COLO829 (cell line): ENCODE results near the gene METTL15.
"Not testable (repeated sequence)": the region's sequence is repeated elsewhere in the genome, so short reads cannot be mapped to it uniquely, and the experiment has no call there.

Experiments
- DNase-seq: peaks from one replicate; pipeline ENCODE4 v3.0.0; 2012; ENCODE audit warnings: low spot score

METTL15 gene

GRCh38 chr11:28296426-28296825 is 188.2 kb downstream of the METTL15 start:
- no peak for DNase-seq

GRCh38 chr11:28298209-28298608 is 190.0 kb downstream of the METTL15 start:
- no peak for DNase-seq

- no peak for DNase-seq
These were observed 195.4 kb downstream of the METTL15 start for GRCh38 chr11:28303477-28304191.

- no peak for DNase-seq
These were observed 207.3 kb downstream of the METTL15 start for GRCh38 chr11:28315440-28315839.

GRCh38 chr11:28318871-28319270 is 210.7 kb downstream of the METTL15 start:
- DNase-seq, result no peak

GRCh38 chr11:28323621-28324020 is 215.4 kb downstream of the METTL15 start:
- DNase-seq, result no peak

- DNase-seq, result not testable (repeated sequence)
These were observed 224.2 kb downstream of the METTL15 start for GRCh38 chr11:28332393-28332792.

- no peak for DNase-seq
These were observed 229.5 kb downstream of the METTL15 start for GRCh38 chr11:28337701-28338100.

- DNase-seq, result no peak
These were observed 230.2 kb downstream of the METTL15 start for GRCh38 chr11:28338371-28338770.

GRCh38 chr11:28339488-28339887 is 231.3 kb downstream of the METTL15 start:
- DNase-seq, result no peak

- no peak for DNase-seq
These were observed 234.5 kb downstream of the METTL15 start for GRCh38 chr11:28342716-28343115.

- peak; percentile 6 for DNase-seq
These were observed 235.4 kb downstream of the METTL15 start for GRCh38 chr11:28343304-28344233.

GRCh38 chr11:28346209-28346608 is 238.0 kb downstream of the METTL15 start:
- DNase-seq, result no peak

- no peak for DNase-seq
These were observed 238.5 kb downstream of the METTL15 start for GRCh38 chr11:28346721-28347120.

GRCh38 chr11:28347371-28347770 is 239.2 kb downstream of the METTL15 start:
- no peak for DNase-seq

- no peak for DNase-seq
These were observed 242.0 kb downstream of the METTL15 start for GRCh38 chr11:28350216-28350615.

- no peak for DNase-seq
These were observed 245.8 kb downstream of the METTL15 start for GRCh38 chr11:28353991-28354390.

- DNase-seq, result no peak
These were observed 258.6 kb downstream of the METTL15 start for GRCh38 chr11:28366549-28367346.

- DNase-seq, result not testable (repeated sequence)
These were observed 269.9 kb downstream of the METTL15 start for GRCh38 chr11:28378095-28378494.
